Natural killer cell (primary cell): ENCODE results near the gene CAMTA1. TPM values are rescaled to one million over a fixed set of nuclear protein-coding genes. Genes with fewer than 3 reads are reported as not detected.

Experiments used
- ATAC-seq, 3 donors: fragments of 150-1000 bp in 2 of 3; fragments of 200-7000 bp in 1 of 3; cut with Tn5 transposase; 1 replicate in 1 of 3; 2 replicates in 2 of 3; pipeline ENCODE4 v1.10.0; 2021; ENCODE audit warnings: mild to moderate bottlenecking in 2 of 3, moderate library complexity in 2 of 3
- DNase-seq, 2 donors: peaks; one replicate each; pipeline versions ENCODE4 v3.0.0 to v3.0.0-alpha.2; 2013 to 2021; ENCODE audit warnings: mixed read lengths in 1 of 2
- H3K27ac ChIP-seq: one replicate; pipeline ENCODE4 v1.5.1; 2013; ENCODE audit warnings: mild to moderate bottlenecking, low read length
- H3K27me3 ChIP-seq: one replicate; pipeline ENCODE4 v1.6.1; 2013; ENCODE audit warnings: low read length; ENCODE audit not compliant: control insufficient read depth, insufficient read depth
- H3K36me3 ChIP-seq: one replicate; pipeline ENCODE4 v1.6.1; 2013; ENCODE audit warnings: low read length; ENCODE audit not compliant: control insufficient read depth, insufficient read depth
- H3K4me1 ChIP-seq: one replicate; pipeline ENCODE4 v1.6.1; 2013; ENCODE audit warnings: low read length; ENCODE audit not compliant: control insufficient read depth, insufficient read depth
- H3K4me3 ChIP-seq: one replicate; pipeline ENCODE4 v1.5.1; 2013; ENCODE audit warnings: low read length
- H3K9me3 ChIP-seq: one replicate; pipeline ENCODE4 v1.6.1; 2013; ENCODE audit warnings: low read length; ENCODE audit not compliant: control insufficient read depth, insufficient read depth
- H3K27ac Mint-ChIP-seq, 2 donors: one replicate each; pipeline ENCODE4 v1.8.0; 2022; ENCODE audit warnings: mild to moderate bottlenecking in 2 of 2, mixed read lengths in 2 of 2, moderate library complexity in 1 of 2
- H3K27me3 Mint-ChIP-seq, 2 donors: one replicate each; pipeline ENCODE4 v1.8.0; 2022; ENCODE audit warnings: low read depth in 2 of 2, mixed read lengths in 2 of 2
- H3K36me3 Mint-ChIP-seq: one replicate; pipeline ENCODE4 v1.8.0; 2022; ENCODE audit warnings: mixed read lengths
- H3K4me1 Mint-ChIP-seq, 2 donors: one replicate each; pipeline ENCODE4 v1.8.0; 2022; ENCODE audit warnings: mixed read lengths in 2 of 2
- H3K4me3 Mint-ChIP-seq: one replicate; pipeline ENCODE4 v1.8.0; 2022; ENCODE audit warnings: mild to moderate bottlenecking, moderate library complexity, mixed read lengths
- H3K9me3 Mint-ChIP-seq, 2 donors: one replicate each; pipeline ENCODE4 v1.8.0; 2022; ENCODE audit warnings: mixed read lengths in 2 of 2
- CTCF ChIP-seq: fragments of 200-600 bp; IDR thresholded peaks from one replicate; pipeline ENCODE4 v1.8.0; 2022; ENCODE audit warnings: antibody characterized with exemption
- WGBS: methylation state at CpG from one replicate; pipeline ENCODE4 v1.1.7; 2013; ENCODE audit warnings: missing lambda C conversion rate; ENCODE audit not compliant: insufficient coverage; 5-methylcytosine and 5-hydroxymethylcytosine counted together
- intact Hi-C: fragments of 100-400 bp; cut with micrococcal nuclease; formaldehyde crosslinking; loops from one replicate; pipeline ENCODE4 v1.14.2; 2022
- total RNA-seq, 4 donors: library from RNA; stranded (reverse); fragments of 120-200 nt in 1 of 4; gene quantifications; one replicate each; pipeline versions ENCODE4 v1.2.3 to v1.2.4, GENCODE V29; 2013 to 2022

Gene CAMTA1
- total RNA-seq, 3 donors from 2014 or later (not counting 1 experiment from before 2014, with no cell fraction given): 40.6 to 53.3 (median 44.9) TPM

GRCh38 chr1:7557301-7557891 lies 772.1 kb downstream of the CAMTA1 start:
- WGBS: 90% methylated on average over 10 of the region's 10 CpGs
- ATAC-seq (no peak), DNase-seq (no peak)
- H3K4me1 Mint-ChIP-seq: peaks cover 15 to 19% of the 10 kb centered on the region in 2 donors
- Histone ChIP-seq H3K27ac (no peak overlapping the region), H3K4me1 (peaks cover 3% of the 10 kb centered on the region), H3K4me3 (no peak overlapping the region), H3K27me3 (no peaks in the 10 kb centered on the region), H3K36me3 (no peaks in the 10 kb centered on the region), H3K9me3 (no peaks in the 10 kb centered on the region)
- intact Hi-C loops: no loop called here
- peaks cover 0 to 3% of the 10 kb centered on the region in 2 donors for H3K27me3 Mint-ChIP-seq
- no peak overlapping the region for H3K4me3 Mint-ChIP-seq
- no peaks in the 10 kb centered on the region for H3K9me3 Mint-ChIP-seq
- TF ChIP-seq CTCF: no peak
- no peaks in the 10 kb centered on the region for H3K36me3 Mint-ChIP-seq
- no peak overlapping the region for H3K27ac Mint-ChIP-seq

GRCh38 chr1:7558041-7558461 lies 772.8 kb downstream of the CAMTA1 start:
- Histone ChIP-seq H3K36me3 (no peaks in the 10 kb centered on the region), H3K4me1 (peaks cover 3% of the 10 kb centered on the region), H3K27ac (no peak overlapping the region), H3K4me3 (no peak overlapping the region), H3K27me3 (no peaks in the 10 kb centered on the region), H3K9me3 (no peaks in the 10 kb centered on the region)
- Mint-ChIP-seq H3K27ac (no peak overlapping the region), H3K4me1 (peaks cover 15 to 19% of the 10 kb centered on the region in 2 donors), H3K9me3 (no peaks in the 10 kb centered on the region), H3K36me3 (no peaks in the 10 kb centered on the region), H3K27me3 (peaks cover 0 to 3% of the 10 kb centered on the region in 2 donors), H3K4me3 (no peak overlapping the region)
- intact Hi-C loops: no loop called here
- DNase-seq (no peak), ATAC-seq (no peak)
- 91% methylated on average over 16 of the region's 16 CpGs for WGBS
- no peak for TF ChIP-seq CTCF

GRCh38 chr1:7558481-7558880 lies 773.2 kb downstream of the CAMTA1 start:
- H3K4me1 Mint-ChIP-seq: peaks cover 15 to 19% of the 10 kb centered on the region in 2 donors
- TF ChIP-seq CTCF: no peak
- no peak overlapping the region for H3K27ac ChIP-seq
- no peaks in the 10 kb centered on the region for H3K9me3 Mint-ChIP-seq
- DNase-seq (no peak), ATAC-seq (no peak)
- H3K4me3 Mint-ChIP-seq: no peak overlapping the region
- H3K9me3 ChIP-seq: no peaks in the 10 kb centered on the region
- 89% methylated on average over 10 of the region's 10 CpGs for WGBS
- H3K27me3 Mint-ChIP-seq: peaks cover 0 to 3% of the 10 kb centered on the region in 2 donors
- H3K36me3 Mint-ChIP-seq: no peaks in the 10 kb centered on the region
- no peaks in the 10 kb centered on the region for H3K36me3 ChIP-seq
- H3K4me1 ChIP-seq: peaks cover 3% of the 10 kb centered on the region
- intact Hi-C loops: no loop called here
- no peak overlapping the region for H3K27ac Mint-ChIP-seq
- no peaks in the 10 kb centered on the region for H3K27me3 ChIP-seq
- H3K4me3 ChIP-seq: no peak overlapping the region
